B cell (primary cell): Measurements from ENCODE around the gene RSPH6A. TPM values are rescaled to one million over a fixed set of nuclear protein-coding genes. Genes with fewer than 3 reads are reported as not detected.

ENCODE experiments used
- ATAC-seq: fragments of 200-7000 bp; cut with Tn5 transposase; one replicate; pipeline ENCODE4 v1.10.0; 2021; ENCODE audit warnings: low read depth, mild to moderate bottlenecking, moderate number of reproducible peaks, moderate library complexity
- CTCF ChIA-PET: fragments of 350-600 bp; sonication (Branson Sonifier 250); formaldehyde crosslinking; loops from one replicate; lab custom pipeline; 2021; ENCODE audit warnings: antibody characterized with exemption, inconsistent platforms; lab: Charles Lee
- POLR2A ChIA-PET: fragments of 350-600 bp; sonication (Branson Sonifier 250); formaldehyde crosslinking; loops from one replicate; lab custom pipeline; 2021; ENCODE audit warnings: antibody characterized with exemption; lab: Charles Lee
- DNase-seq: peaks from one replicate; pipeline ENCODE4 v3.0.0; 2013
- H2AFZ ChIP-seq: 2 replicates; pipeline ENCODE4 v1.6.1; 2012; ENCODE audit warnings: mild to moderate bottlenecking, low read depth, low read length; ENCODE audit not compliant: insufficient read depth, poor library complexity, severe bottlenecking
- H3K27ac ChIP-seq, 2 donors: 1 replicate in 1 of 2; 2 replicates in 1 of 2; pipeline ENCODE4 v1.5.1; 2012 to 2013; ENCODE audit warnings: low read length in 2 of 2, mild to moderate bottlenecking in 2 of 2, moderate library complexity in 1 of 2
- H3K27me3 ChIP-seq, 4 experiments: fragments of 200-600 bp in 1 of 4; sonication (generic) in 1 of 4; replicated peaks in 1 of 4; 1 replicate in 2 of 4; 2 replicates in 2 of 4; pipeline versions ENCODE4 v1.6.1 to v1.7.0; 2013 to 2016; ENCODE audit warnings: low read length in 3 of 4, mild to moderate bottlenecking in 2 of 4, mixed read lengths in 1 of 4, moderate library complexity in 1 of 4; ENCODE audit not compliant: insufficient read depth in 4 of 4, control insufficient read depth in 3 of 4; ENCODE audit errors: control extremely low read depth in 1 of 4
- H3K36me3 ChIP-seq, 2 experiments: replicated peaks in 1 of 2; 1 replicate in 1 of 2; 2 replicates in 1 of 2; pipeline versions ENCODE4 v1.6.1 to v1.7.1; 2013; ENCODE audit warnings: low read length in 1 of 2; ENCODE audit not compliant: insufficient read depth in 2 of 2, control insufficient read depth in 1 of 2; ENCODE audit errors: control extremely low read depth in 1 of 2, extremely low read depth in 1 of 2
- H3K4me1 ChIP-seq, 2 donors: fragments of 200-600 bp in 1 of 2; sonication (generic) in 1 of 2; 1 replicate in 1 of 2; 2 replicates in 1 of 2; pipeline versions ENCODE4 v1.5.1 to v1.6.1; 2013 to 2017; ENCODE audit warnings: low read length in 2 of 2; ENCODE audit not compliant: control insufficient read depth in 2 of 2, insufficient read depth in 2 of 2
- H3K4me2 ChIP-seq: replicated peaks from 2 replicates; pipeline ENCODE3; 2012; ENCODE audit warnings: mild to moderate bottlenecking, low read depth, low read length; ENCODE audit not compliant: poor library complexity, severe bottlenecking
- H3K4me3 ChIP-seq, 5 experiments: fragments of 200-600 bp in 1 of 5; sonication (generic) in 1 of 5; 1 replicate in 3 of 5; 2 replicates in 2 of 5; pipeline versions ENCODE4 v1.5.1 to v1.7.0; 2011 to 2016; ENCODE audit warnings: low read length in 4 of 5, mild to moderate bottlenecking in 4 of 5, low read depth in 2 of 5, control low read depth in 1 of 5, moderate library complexity in 1 of 5; ENCODE audit not compliant: insufficient read depth in 1 of 5; ENCODE audit errors: control extremely low read depth in 1 of 5, extremely low read depth in 1 of 5
- H3K79me2 ChIP-seq: fragments of 200-600 bp; sonication (generic); one replicate; pipeline ENCODE4 v1.6.0; 2016; ENCODE audit warnings: low read length; ENCODE audit not compliant: control insufficient read depth, insufficient read depth
- H3K9ac ChIP-seq: fragments of 200-600 bp; sonication (generic); 2 replicates; pipeline ENCODE4 v1.6.1; 2017; ENCODE audit warnings: mild to moderate bottlenecking, low read length, moderate library complexity
- H3K9me3 ChIP-seq, 3 donors: one replicate each; pipeline versions ENCODE4 v1.6.1 to v1.7.1; 2013; ENCODE audit warnings: low read length in 2 of 3; ENCODE audit not compliant: control insufficient read depth in 2 of 3, insufficient read depth in 1 of 3; ENCODE audit errors: control extremely low read depth in 1 of 3
- H4K20me1 ChIP-seq: 2 replicates; pipeline ENCODE4 v1.6.0; 2012; ENCODE audit warnings: mild to moderate bottlenecking, low read length; ENCODE audit not compliant: insufficient read depth, control insufficient read depth, poor library complexity, severe bottlenecking
- H3K27ac Mint-ChIP-seq: one replicate; pipeline ENCODE4 v1.8.0; 2021; ENCODE audit warnings: mixed read lengths
- H3K27me3 Mint-ChIP-seq: one replicate; pipeline ENCODE4 v1.8.0; 2021; ENCODE audit warnings: mixed read lengths
- H3K4me1 Mint-ChIP-seq: one replicate; pipeline ENCODE4 v1.8.0; 2021; ENCODE audit warnings: mixed read lengths
- H3K4me3 Mint-ChIP-seq: one replicate; pipeline ENCODE4 v1.8.0; 2021; ENCODE audit warnings: mixed read lengths
- H3K9me3 Mint-ChIP-seq: one replicate; pipeline ENCODE4 v1.8.0; 2022; ENCODE audit warnings: mixed read lengths; ENCODE audit not compliant: insufficient read depth
- EZH2 ChIP-seq: IDR thresholded peaks from 2 replicates; pipeline ENCODE4 v1.6.1; 2012; ENCODE audit warnings: borderline replicate concordance, low read depth, mild to moderate bottlenecking, moderate library complexity, low read length; ENCODE audit not compliant: insufficient read depth, poor library complexity, severe bottlenecking
- WGBS: methylation state at CpG from one replicate; pipeline ENCODE4 v1.1.5; 2013; ENCODE audit warnings: missing lambda C conversion rate; ENCODE audit not compliant: insufficient coverage; 5-methylcytosine and 5-hydroxymethylcytosine counted together
- intact Hi-C: fragments of 100-400 bp; cut with micrococcal nuclease; formaldehyde crosslinking; loops from one replicate; pipeline ENCODE4 v1.10.0; 2022
- polyA plus RNA-seq: library from polyadenylated mRNA; depleted of rRNA; stranded (reverse); fragments of >200 nt; gene quantifications from 2 replicates; pipeline ENCODE4 v1.2.3, GENCODE V29; 2012
- total RNA-seq, 2 donors: library from RNA; stranded (reverse); fragments of 120-200 nt in 1 of 2; gene quantifications; 1 replicate in 1 of 2; 2 replicates in 1 of 2; pipeline versions ENCODE4 v1.2.3 to v1.2.4, GENCODE V29; 2013 to 2022
- TF ChIP-seq, protein P1 (sequence below): fragments of 200-600 bp; IDR thresholded peaks from one replicate; pipeline ENCODE4 v1.8.0; 2022; ENCODE audit warnings: antibody characterized with exemption, mild to moderate bottlenecking

Gene RSPH6A
- total and polyA plus RNA-seq, 2 donors (not counting 1 experiment from before 2014, with no cell fraction given), result 0.03 to 0.62 TPM

- no peak overlapping the region for H3K27ac ChIP-seq
- WGBS, result 96% methylated on average over 8 of the region's 8 CpGs
- no peak for ATAC-seq
- no peak overlapping the region for H3K4me3 ChIP-seq
- no peak overlapping the region for H3K4me3 Mint-ChIP-seq
- intact Hi-C loops, result no loop called here
- no peaks in the 10 kb centered on the region for H3K9me3 Mint-ChIP-seq
- H3K27me3 Mint-ChIP-seq, result no peaks in the 10 kb centered on the region
- H4K20me1 ChIP-seq, result peaks cover 14% of the 10 kb centered on the region
- H3K79me2 ChIP-seq, result no peaks in the 10 kb centered on the region
- no peak overlapping the region for H3K9ac ChIP-seq
- H3K4me1 Mint-ChIP-seq, result peaks cover 9% of the 10 kb centered on the region
- DNase-seq, result no peak
- no peaks in the 10 kb centered on the region for H3K9me3 ChIP-seq
- H3K27ac Mint-ChIP-seq, result no peak overlapping the region
- H3K27me3 ChIP-seq, result no peaks in the 10 kb centered on the region
- ChIA-PET CTCF (interaction anchor here (2.0 kb wide), 1 partner anchor 52 kb away, joined by 10 read pairs; the partner anchor contains the start of gene SIX5), POLR2A (no interaction called here)
- no peak for TF ChIP-seq EZH2
- TF ChIP-seq, protein P1, sequence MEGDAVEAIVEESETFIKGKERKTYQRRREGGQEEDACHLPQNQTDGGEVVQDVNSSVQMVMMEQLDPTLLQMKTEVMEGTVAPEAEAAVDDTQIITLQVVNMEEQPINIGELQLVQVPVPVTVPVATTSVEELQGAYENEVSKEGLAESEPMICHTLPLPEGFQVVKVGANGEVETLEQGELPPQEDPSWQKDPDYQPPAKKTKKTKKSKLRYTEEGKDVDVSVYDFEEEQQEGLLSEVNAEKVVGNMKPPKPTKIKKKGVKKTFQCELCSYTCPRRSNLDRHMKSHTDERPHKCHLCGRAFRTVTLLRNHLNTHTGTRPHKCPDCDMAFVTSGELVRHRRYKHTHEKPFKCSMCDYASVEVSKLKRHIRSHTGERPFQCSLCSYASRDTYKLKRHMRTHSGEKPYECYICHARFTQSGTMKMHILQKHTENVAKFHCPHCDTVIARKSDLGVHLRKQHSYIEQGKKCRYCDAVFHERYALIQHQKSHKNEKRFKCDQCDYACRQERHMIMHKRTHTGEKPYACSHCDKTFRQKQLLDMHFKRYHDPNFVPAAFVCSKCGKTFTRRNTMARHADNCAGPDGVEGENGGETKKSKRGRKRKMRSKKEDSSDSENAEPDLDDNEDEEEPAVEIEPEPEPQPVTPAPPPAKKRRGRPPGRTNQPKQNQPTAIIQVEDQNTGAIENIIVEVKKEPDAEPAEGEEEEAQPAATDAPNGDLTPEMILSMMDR, result no peak
- no peak overlapping the region for H2AFZ ChIP-seq
- H3K4me1 ChIP-seq, result peaks cover 6 to 9% of the 10 kb centered on the region in 2 donors
- peaks cover 0 to 45% of the 10 kb centered on the region in 2 experiments for H3K36me3 ChIP-seq
- no peak overlapping the region for H3K4me2 ChIP-seq
These were observed 6.0 kb upstream of the RSPH6A start for GRCh38 chr19:45821103-45821521.

- Histone ChIP-seq H3K27me3 (no peaks in the 10 kb centered on the region), H3K27ac (no peak overlapping the region), H3K4me1 (peaks cover 10 to 14% of the 10 kb centered on the region in 2 donors), H3K4me2 (no peak overlapping the region), H3K9me3 (no peaks in the 10 kb centered on the region), H3K79me2 (no peaks in the 10 kb centered on the region), H3K4me3 (no peak overlapping the region), H3K9ac (no peak overlapping the region), H3K36me3 (peaks cover 0 to 40% of the 10 kb centered on the region in 2 experiments), H2AFZ (no peak overlapping the region), H4K20me1 (peaks cover 14% of the 10 kb centered on the region)
- Mint-ChIP-seq H3K4me1 (peaks cover 9% of the 10 kb centered on the region), H3K27me3 (no peaks in the 10 kb centered on the region), H3K9me3 (no peaks in the 10 kb centered on the region), H3K27ac (no peak overlapping the region), H3K4me3 (no peak overlapping the region)
- 89% methylated on average over 17 of the region's 20 CpGs for WGBS
- CTCF ChIA-PET, result interaction anchor here (0.5 to 2.0 kb wide), 3 partner anchors 47 to 66 kb away, joined by 3 to 10 read pairs (median 4); partner anchors contain the start of genes IRF2BP1 and SIX5
- POLR2A ChIA-PET, result no interaction called here
- DNase-seq (no peak), ATAC-seq (no peak)
- TF ChIP-seq, protein P1, result no peak
- TF ChIP-seq EZH2, result no peak
- intact Hi-C loops, result no loop called here
These were observed 5.5 kb upstream of the RSPH6A start for GRCh38 chr19:45820413-45821102.
